Uterus (tissue), 2 donors: ENCODE results near the gene HTD2.

Experiments used
- POLR2A ChIP-seq, 2 donors: fragments of 450-650 bp; IDR thresholded peaks; one replicate each; pipeline ENCODE4 v1.6.1; 2016; ENCODE audit warnings: antibody characterized with exemption in 2 of 2, mild to moderate bottlenecking in 1 of 2, moderate library complexity in 1 of 2
- TF ChIP-seq, protein P1 (sequence below), 4 experiments: fragments of 200-600 bp in 2 of 4; fragments of 450-650 bp in 2 of 4; sonication (generic) in 2 of 4; IDR thresholded peaks; one replicate each; pipeline ENCODE4 v1.5.1; 2016 to 2019; ENCODE audit warnings: antibody characterized with exemption in 4 of 4, mild to moderate bottlenecking in 2 of 4, moderate library complexity in 1 of 4

DNA sequence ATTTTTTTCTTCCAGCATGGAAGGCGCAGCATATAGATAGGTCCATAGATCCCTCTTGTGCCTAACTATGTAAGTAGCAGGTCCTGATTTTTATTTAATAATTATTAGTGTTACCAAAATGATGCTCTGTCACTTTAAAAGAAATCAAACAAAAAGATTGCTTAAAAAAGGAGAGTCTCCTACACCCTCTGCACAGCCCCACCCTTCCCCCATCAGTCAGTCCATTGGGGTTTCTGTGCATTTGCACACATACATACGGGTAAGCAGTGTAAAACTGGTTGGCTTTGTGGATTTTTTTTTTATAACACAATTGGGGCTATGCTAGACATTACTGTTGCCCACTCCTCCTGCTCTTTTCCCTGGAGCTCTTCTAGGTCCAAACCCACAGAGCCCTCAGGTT, 7.2 kb upstream of the HTD2 start:
- TF ChIP-seq, protein P1, sequence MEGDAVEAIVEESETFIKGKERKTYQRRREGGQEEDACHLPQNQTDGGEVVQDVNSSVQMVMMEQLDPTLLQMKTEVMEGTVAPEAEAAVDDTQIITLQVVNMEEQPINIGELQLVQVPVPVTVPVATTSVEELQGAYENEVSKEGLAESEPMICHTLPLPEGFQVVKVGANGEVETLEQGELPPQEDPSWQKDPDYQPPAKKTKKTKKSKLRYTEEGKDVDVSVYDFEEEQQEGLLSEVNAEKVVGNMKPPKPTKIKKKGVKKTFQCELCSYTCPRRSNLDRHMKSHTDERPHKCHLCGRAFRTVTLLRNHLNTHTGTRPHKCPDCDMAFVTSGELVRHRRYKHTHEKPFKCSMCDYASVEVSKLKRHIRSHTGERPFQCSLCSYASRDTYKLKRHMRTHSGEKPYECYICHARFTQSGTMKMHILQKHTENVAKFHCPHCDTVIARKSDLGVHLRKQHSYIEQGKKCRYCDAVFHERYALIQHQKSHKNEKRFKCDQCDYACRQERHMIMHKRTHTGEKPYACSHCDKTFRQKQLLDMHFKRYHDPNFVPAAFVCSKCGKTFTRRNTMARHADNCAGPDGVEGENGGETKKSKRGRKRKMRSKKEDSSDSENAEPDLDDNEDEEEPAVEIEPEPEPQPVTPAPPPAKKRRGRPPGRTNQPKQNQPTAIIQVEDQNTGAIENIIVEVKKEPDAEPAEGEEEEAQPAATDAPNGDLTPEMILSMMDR (IDR thresholded peaks at IDR 0.05) = no peak
- TF ChIP-seq POLR2A (IDR thresholded peaks at IDR 0.05) = no peak
